ENCODE results near the gene TNFRSF1B.

TNFRSF1B gene

DNA sequence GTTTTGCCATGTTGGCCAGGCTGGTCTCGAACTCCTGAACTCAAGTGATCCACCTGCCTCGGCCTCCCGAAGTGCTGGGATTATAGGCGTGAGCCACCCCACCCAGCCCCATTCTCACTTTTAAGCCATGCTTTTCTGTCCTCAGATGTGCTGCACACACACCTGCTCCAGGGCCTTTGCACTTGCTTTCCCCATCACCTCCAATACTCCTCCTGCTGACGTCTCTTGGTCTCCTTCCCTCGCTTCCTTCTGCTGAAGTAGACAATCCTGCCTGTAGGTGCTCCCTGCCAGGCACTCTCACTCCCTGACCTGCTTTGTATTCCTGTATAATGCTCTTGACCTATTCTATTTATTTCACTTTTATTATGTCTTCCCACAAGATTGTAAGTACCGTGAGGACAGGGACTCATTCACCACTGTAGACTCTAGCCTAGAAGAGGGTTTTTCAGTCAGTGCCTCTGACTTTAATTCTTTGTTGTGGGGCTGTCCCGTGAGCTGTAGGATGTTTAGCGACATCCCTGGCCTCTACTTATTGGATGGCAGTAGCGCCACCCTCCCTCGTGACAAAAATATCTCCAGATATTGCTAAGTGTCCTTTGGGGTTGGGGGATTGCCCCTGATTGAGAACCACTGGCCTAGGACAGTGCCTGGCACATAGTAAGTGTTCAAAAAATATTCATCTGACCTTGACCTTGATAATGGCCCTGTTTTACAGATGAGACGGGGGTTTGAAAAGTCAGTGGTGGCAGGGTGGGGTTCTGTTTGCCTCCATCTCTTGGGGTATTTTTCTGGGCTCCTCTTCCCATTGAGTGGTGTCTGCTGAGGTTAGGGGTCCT lies 4.6 kb downstream of the TNFRSF1B start:
- H3K4me3 ChIP-seq (ENCODE audit: low read length), result no peak overlapping the region
- no peak for TF ChIP-seq ZNF274 (IDR thresholded peaks at IDR 0.05; ENCODE audit: low read depth, low read length)

DNA sequence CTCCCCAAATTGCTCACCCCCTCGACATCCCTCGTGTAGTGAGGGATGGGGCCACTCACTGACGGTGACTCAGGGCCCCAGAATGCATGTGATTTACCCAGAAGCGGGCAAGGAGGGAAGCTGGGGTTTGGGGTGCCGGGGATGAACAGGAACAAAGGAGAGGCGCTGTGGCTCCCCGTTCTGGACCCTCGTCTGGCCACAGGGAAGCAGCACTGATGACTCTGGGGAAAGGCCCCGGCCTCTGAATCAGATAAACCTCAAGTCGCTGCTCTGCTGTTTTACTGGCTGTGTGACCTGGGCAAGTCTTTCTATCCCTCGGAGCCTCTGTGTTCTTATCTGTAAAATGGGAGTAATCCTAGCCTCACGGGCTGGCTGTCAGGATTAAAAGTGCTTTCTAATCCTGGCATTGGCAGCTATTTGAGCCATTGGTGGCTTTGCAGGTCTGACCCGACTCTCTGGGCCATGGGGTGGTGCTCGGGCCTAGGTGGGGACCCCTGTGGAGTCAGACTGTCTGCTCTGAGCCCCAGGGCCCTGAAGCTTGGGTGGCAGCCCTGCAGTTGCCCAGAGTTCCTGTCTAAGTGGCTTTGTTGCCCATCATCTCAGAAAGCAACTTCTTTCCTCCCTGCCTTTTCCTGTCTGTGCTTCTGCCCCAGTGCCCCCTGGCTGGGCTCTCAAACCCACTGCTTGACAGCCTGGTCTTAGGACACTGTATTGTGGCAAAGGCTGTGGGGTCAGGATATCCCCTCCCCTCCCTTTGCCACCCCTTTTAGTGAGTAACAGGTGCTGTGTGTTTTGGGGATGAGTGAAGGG lies 5.5 kb downstream of the TNFRSF1B start:
- no peak overlapping the region for H3K4me3 ChIP-seq (ENCODE audit: low read length)
- no peak for TF ChIP-seq ZNF274 (IDR thresholded peaks at IDR 0.05; ENCODE audit: low read depth, low read length)

DNA sequence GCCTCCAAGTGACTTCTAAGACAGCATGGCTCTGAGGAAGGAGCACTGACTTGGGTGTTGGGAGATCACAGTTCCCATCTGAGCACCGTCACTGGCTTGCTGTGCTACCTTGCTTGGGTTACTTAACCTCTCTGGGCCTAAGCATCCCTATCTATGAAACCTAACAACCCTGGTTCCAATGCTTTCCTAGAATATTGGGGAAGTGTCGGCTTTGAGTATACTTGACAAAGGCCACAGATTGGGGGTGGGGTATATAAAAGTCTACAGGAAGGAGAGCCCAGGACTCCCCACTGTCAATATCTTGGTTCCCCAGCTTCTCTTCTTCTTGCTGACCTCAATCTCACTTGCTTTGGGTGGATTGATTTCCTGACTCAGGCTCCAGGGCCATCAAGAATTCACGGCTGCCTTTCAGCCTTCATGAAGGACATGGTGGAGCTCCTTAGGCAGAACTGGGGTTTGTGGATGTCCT lies 6.3 kb downstream of the TNFRSF1B start:
- TF ChIP-seq ZNF274 (IDR thresholded peaks at IDR 0.05; ENCODE audit: low read depth, low read length), result no peak
- no peak overlapping the region for H3K4me3 ChIP-seq (ENCODE audit: low read length)

DNA sequence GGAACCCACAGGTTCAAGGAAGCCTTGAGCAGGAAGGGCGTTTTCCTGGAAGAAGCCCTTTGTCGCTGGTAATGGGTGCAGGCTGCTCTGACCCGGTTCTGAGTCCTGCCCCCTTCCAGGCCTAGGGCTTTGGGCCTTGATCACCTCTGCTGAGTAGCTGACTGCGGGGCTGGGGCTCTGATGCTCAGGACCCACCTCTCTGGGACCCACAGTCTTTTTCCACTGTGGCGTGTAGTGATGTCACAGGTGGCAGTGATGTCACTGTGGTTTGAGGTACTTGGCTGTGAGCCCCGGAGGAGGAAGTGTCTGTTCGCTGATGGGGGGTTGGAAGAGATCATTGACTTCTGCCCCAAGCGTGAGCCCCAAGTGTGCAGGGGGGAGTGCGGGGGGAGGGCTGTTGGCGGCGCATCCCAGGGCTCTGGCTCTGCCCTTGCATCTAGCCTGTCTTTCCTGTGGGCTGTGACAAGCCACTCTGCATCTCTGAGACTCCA lies 6.9 kb downstream of the TNFRSF1B start:
- no peak for TF ChIP-seq ZNF274 (IDR thresholded peaks at IDR 0.05; ENCODE audit: low read depth, low read length)
- no peak overlapping the region for H3K4me3 ChIP-seq (ENCODE audit: low read length)

DNA sequence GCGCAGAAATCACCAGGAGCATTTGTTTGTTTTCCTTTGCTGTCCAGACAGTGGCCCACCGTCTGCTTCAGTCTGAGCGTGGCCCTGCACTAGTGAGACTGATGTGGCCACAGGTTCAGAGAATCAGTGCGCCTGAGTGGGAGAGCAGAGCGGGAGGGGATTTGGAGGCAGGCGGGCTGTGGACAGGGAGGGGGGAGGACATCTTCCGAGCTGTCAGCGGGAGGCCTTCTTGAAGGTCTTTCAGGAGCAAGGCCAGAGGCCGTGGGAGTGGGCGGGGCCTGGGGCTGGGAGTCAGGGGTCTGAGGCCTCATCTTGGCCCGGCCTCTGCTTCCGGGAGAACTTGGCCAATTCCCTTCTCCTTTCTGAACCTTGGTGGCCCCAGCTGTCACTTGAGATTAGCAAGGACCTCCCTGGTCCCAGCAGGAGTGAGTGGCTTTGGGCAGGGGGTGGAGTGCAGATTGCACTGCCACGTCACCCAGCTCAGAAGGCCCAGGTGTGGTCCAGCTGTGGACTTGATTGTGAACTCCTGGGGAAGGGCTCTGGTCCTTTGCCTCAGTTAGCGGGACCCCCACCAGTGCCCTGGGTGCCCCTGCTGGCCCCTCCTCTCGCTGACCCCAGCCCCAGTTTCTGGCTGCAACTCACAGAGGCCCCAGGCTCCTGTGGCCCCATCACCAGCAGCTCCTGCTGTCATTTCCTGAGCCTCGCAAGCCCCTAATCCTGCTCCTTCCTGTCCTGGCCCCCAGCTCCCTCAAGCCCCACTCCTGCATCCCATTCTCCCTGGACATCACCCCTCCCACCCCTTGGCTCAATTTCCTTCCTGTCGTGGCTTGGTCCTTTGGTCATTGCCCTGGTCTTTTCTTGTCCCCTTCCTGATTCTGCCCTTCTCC lies 8.4 kb downstream of the TNFRSF1B start:
- no peak overlapping the region for H3K4me3 ChIP-seq (ENCODE audit: low read length)
- no peak for TF ChIP-seq ZNF274 (IDR thresholded peaks at IDR 0.05; ENCODE audit: low read depth, low read length)

DNA sequence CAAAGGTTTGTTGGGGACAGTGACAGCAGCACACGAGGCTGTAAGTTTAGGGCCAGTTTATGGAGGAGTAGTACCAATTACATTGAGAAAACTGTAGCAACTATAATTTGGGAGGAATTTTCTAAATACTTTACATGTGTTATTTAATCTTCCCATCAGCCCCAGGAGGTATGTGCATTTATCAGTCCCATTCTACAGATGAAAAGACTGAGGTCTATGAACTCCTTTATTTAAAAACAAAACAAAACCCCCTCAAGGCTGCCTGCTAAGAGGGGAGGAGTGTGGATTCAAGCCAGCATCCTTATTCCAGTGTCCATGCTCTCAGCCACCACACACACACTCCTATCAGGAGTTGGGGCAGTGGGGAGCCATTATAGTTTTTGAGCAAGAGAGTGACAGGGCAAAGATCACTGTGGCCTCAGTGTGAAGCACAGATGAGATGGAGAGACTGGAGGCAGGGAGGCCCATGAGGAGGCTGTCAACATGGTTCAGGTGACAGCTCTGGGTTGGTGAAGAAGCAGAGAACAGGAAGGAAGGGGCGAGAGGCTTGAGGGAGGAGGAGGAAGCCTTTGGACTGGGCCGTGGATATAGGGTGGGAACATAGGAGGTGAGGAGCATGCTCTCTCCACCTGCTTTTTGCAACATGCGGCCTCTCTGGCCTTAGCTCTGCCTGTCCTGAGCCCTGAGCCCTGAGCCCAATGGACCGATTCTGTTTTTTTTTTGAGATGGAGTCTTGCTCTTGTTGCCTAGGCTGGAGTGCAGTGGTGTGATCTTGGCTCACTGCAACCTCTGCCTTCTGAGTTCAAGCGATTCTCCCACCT lies 9.7 kb downstream of the TNFRSF1B start:
- no peak for TF ChIP-seq ZNF274 (IDR thresholded peaks at IDR 0.05; ENCODE audit: low read depth, low read length)
- no peak overlapping the region for H3K4me3 ChIP-seq (ENCODE audit: low read length)

DNA sequence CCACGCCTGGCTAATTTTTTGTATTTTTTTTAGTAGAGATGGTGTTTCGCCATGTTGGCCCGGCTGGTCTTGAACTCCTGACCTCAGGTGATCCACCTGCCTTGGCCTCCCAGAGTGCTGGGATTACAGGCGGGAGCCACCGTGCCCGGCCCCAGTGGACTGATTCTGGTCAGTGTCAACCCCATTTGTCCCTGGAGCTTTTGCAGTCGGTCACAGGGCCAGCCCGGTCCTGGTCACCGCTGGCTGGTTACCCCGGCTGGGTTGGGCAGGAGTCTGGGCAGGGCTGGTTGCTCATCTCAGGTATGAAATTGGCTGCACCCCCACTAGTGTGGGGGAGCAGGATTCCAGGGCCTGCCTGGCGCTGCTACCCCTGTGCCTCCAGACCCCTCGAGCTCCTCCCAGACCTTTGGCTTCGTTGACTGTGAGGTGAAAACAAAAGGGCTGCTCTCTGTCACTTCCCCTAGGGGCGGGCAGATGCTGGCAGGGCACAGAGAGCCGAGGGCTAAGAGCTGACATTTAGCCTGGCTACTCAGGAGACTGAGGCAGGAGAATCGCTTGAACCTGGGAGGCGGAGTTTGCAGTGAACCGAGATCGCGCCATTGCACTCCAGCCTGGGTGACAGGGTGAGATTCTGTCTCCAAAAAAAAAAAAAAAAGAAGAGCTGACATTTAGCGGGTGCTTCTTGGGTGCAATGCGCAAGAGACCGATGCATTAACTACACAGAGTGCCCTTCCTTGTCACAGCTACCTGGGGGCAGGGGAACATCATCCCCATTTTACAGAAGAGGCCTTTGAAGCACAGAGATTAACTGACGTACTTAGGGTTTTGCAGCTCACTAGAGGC lies 10.6 kb downstream of the TNFRSF1B start:
- no peak for TF ChIP-seq ZNF274 (IDR thresholded peaks at IDR 0.05; ENCODE audit: low read depth, low read length)
- no peak overlapping the region for H3K4me3 ChIP-seq (ENCODE audit: low read length)

DNA sequence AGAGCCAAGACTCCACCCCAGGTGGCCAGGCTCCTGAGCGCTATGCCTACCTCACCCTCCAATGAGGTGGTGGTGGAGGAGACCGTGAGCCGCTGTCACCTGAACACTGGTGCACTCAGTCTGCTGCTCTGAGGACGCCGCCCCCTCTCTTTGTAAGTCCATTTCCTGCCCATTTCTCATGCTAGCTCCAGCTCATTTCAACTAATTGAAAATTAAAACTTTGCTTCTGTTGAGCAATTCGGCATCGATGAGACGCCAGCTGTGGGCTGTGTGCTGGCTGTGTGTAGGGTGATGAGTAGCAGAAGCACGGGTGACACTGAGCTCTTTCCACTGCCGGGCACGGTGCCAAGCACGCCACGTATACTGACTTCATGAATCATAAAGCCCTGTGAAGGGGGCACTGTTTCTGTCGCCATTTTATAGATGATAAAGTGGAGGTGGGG lies 11.2 kb downstream of the TNFRSF1B start:
- H3K4me3 ChIP-seq (ENCODE audit: low read length), result no peak overlapping the region
- no peak for TF ChIP-seq ZNF274 (IDR thresholded peaks at IDR 0.05; ENCODE audit: low read depth, low read length)

DNA sequence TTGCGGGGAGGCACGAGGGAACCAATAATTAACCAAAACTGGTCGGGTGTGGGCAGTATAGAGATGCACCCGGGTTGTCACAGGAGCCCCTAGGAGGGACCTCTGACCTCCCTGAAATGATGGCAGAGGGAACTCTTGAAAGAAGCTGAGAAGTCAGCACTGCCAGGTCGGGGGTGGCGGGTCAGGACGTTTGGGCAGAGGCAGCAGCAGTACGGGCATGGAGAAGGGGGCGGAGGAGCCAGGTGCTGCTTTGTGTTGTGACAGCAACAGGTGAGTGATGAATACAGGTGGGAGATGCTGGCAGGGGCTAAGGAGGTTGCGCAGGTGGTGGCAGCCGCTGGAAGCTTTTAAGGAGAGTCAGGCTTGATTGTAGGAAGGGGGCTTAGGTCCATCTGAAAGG lies 11.7 kb downstream of the TNFRSF1B start:
- no peak for TF ChIP-seq ZNF274 (IDR thresholded peaks at IDR 0.05; ENCODE audit: low read depth, low read length)
- H3K4me3 ChIP-seq (ENCODE audit: low read length), result no peak overlapping the region

DNA sequence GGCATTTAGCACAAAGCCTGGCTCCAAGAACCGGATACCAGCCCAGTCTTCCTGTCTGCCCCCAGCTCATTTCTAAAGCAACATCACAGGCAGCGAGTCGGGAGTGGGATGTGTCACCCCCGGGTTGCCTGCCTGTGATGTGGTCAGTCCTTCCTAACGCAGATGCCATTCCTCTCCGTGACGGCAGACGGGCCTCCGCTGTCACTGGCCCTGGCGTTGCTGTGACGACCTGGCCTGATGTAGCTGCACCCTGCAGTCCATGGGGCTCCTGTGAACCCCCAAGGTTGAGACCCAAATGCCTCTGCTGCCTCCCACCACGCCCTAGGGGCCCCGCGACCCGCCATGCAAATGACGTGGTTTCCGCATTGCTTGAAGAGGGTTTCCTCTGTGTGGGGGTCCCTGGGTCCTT lies 12.3 kb downstream of the TNFRSF1B start:
- no peak for TF ChIP-seq ZNF274 (IDR thresholded peaks at IDR 0.05; ENCODE audit: low read depth, low read length)
- no peak overlapping the region for H3K4me3 ChIP-seq (ENCODE audit: low read length)

DNA sequence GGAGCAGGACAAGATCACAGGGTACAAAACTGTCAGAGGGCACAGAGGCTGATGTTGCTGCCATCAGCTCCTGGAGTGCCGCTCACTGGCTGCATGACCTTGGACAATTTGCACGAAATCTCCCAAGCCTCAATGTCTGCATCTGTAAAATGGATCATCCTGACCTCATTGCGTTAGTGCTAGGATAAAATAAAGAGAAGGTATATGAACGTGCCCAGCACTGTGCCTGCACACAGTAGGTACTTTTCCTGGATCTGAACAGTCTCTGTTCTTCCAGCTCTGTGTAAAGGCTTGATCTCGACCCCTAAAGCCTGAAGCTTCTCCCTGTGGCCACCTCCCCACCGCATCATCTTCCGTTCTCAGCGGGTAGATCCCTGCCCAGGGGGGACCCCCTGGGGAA lies 12.9 kb downstream of the TNFRSF1B start:
- no peak for TF ChIP-seq ZNF274 (IDR thresholded peaks at IDR 0.05; ENCODE audit: low read depth, low read length)
- no peak overlapping the region for H3K4me3 ChIP-seq (ENCODE audit: low read length)

DNA sequence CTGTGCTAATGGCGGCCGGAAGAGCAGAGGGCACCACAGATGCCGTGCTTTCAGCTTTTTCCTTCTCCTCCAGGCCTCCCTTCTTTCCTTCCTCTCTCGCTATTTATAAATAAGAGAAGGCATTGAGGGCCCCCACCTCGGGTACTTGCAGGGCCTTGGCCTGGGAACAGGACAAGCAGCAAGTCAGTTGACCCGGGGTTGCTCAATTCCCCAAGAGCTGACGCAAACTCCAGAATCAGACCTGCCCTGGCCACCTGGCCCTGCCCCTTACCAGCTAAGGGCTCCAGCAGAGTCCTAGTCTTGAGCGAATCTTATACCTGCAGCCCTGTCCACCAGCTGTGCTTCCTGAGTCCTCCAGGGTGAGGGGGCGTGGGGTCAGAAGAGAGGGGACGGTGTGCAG lies 13.5 kb downstream of the TNFRSF1B start:
- no peak for TF ChIP-seq ZNF274 (IDR thresholded peaks at IDR 0.05; ENCODE audit: low read depth, low read length)
- no peak overlapping the region for H3K4me3 ChIP-seq (ENCODE audit: low read length)
